ENCODE results near the gene MPST.
"Not testable (repeated sequence)": the region's sequence is repeated elsewhere in the genome, so short reads cannot be mapped to it uniquely, and the experiment has no call there.

The MPST gene

GRCh38 chr22:36989012-36989411 lies 30.5 kb upstream of the MPST start:
- peaks cover 30% of the 10 kb centered on the region for H3K27me3 Mint-ChIP-seq
- H3K36me3 Mint-ChIP-seq; ATAC-seq (ENCODE audit: low read depth); H3K4me1 Mint-ChIP-seq; H3K27ac Mint-ChIP-seq; H3K4me3 Mint-ChIP-seq; DNase-seq (ENCODE audit: low spot score in 2 of 2); H3K9me3 Mint-ChIP-seq: not testable (repeated sequence)

- no peaks in the 10 kb centered on the region for H3K4me1 Mint-ChIP-seq
- peaks cover 28% of the 10 kb centered on the region for H3K27me3 Mint-ChIP-seq
- no peaks in the 10 kb centered on the region for H3K36me3 Mint-ChIP-seq
- H3K4me3 Mint-ChIP-seq: no peak overlapping the region
- DNase-seq (ENCODE audit: low spot score in 2 of 2) (no peak), ATAC-seq (ENCODE audit: low read depth) (no peak)
- no peaks in the 10 kb centered on the region for H3K9me3 Mint-ChIP-seq
- H3K27ac Mint-ChIP-seq: no peak overlapping the region
Observed at GRCh38 chr22:36990457-36990856, 29.1 kb upstream of the MPST start.

- Mint-ChIP-seq H3K9me3 (no peaks in the 10 kb centered on the region), H3K27ac (no peak overlapping the region), H3K27me3 (peaks cover 29% of the 10 kb centered on the region), H3K4me1 (no peaks in the 10 kb centered on the region), H3K4me3 (no peak overlapping the region), H3K36me3 (no peaks in the 10 kb centered on the region)
- ATAC-seq (ENCODE audit: low read depth): no peak
- DNase-seq (ENCODE audit: low spot score in 2 of 2): no peak
Observed at GRCh38 chr22:36991206-36991605, 28.3 kb upstream of the MPST start.

GRCh38 chr22:36997746-36998145 lies 21.8 kb upstream of the MPST start:
- no peak overlapping the region for H3K27ac Mint-ChIP-seq
- no peaks in the 10 kb centered on the region for H3K4me1 Mint-ChIP-seq
- H3K27me3 Mint-ChIP-seq: peaks cover 10% of the 10 kb centered on the region
- H3K4me3 Mint-ChIP-seq: no peak overlapping the region
- no peak for DNase-seq (ENCODE audit: low spot score in 2 of 2)
- no peak for ATAC-seq (ENCODE audit: low read depth)
- no peaks in the 10 kb centered on the region for H3K36me3 Mint-ChIP-seq
- no peaks in the 10 kb centered on the region for H3K9me3 Mint-ChIP-seq

GRCh38 chr22:36998620-36999351 lies 20.8 kb upstream of the MPST start:
- H3K4me3 Mint-ChIP-seq: no peak overlapping the region

GRCh38 chr22:36999463-36999862 lies 20.1 kb upstream of the MPST start:
- no peak for DNase-seq (ENCODE audit: low spot score in 2 of 2)
- Mint-ChIP-seq H3K4me1 (no peaks in the 10 kb centered on the region), H3K4me3 (no peak overlapping the region), H3K27me3 (peaks cover 15% of the 10 kb centered on the region), H3K9me3 (no peaks in the 10 kb centered on the region), H3K27ac (no peak overlapping the region), H3K36me3 (no peaks in the 10 kb centered on the region)
- ATAC-seq (ENCODE audit: low read depth): no peak

More at GRCh38 chr22:36998620-36999351, 20.8 kb upstream of the MPST start:
- Mint-ChIP-seq H3K9me3 (no peaks in the 10 kb centered on the region), H3K27ac (no peak overlapping the region), H3K4me1 (no peaks in the 10 kb centered on the region), H3K36me3 (no peaks in the 10 kb centered on the region), H3K27me3 (peaks cover 15% of the 10 kb centered on the region)
- ATAC-seq (ENCODE audit: low read depth) (no peak), DNase-seq (ENCODE audit: low spot score in 2 of 2) (no peak)

GRCh38 chr22:37000676-37001534 lies 18.6 kb upstream of the MPST start:
- DNase-seq (ENCODE audit: low spot score in 2 of 2): no peak
- no peaks in the 10 kb centered on the region for H3K4me1 Mint-ChIP-seq
- no peak for ATAC-seq (ENCODE audit: low read depth)
- no peak overlapping the region for H3K27ac Mint-ChIP-seq
- H3K4me3 Mint-ChIP-seq: no peak overlapping the region
- no peaks in the 10 kb centered on the region for H3K36me3 Mint-ChIP-seq
- no peaks in the 10 kb centered on the region for H3K9me3 Mint-ChIP-seq
- H3K27me3 Mint-ChIP-seq: peaks cover 10% of the 10 kb centered on the region

- DNase-seq (ENCODE audit: low spot score in 2 of 2) (no peak), ATAC-seq (ENCODE audit: low read depth) (no peak)
- Mint-ChIP-seq H3K4me3 (no peak overlapping the region), H3K27ac (no peak overlapping the region), H3K27me3 (peaks cover 16% of the 10 kb centered on the region), H3K9me3 (no peaks in the 10 kb centered on the region), H3K4me1 (no peaks in the 10 kb centered on the region), H3K36me3 (no peaks in the 10 kb centered on the region)
Observed at GRCh38 chr22:37001826-37002225, 17.7 kb upstream of the MPST start.

GRCh38 chr22:37002633-37003032 lies 16.9 kb upstream of the MPST start:
- H3K27ac Mint-ChIP-seq: no peak overlapping the region
- peaks cover 18% of the 10 kb centered on the region for H3K27me3 Mint-ChIP-seq
- ATAC-seq (ENCODE audit: low read depth): no peak
- no peak overlapping the region for H3K4me3 Mint-ChIP-seq
- H3K36me3 Mint-ChIP-seq: no peaks in the 10 kb centered on the region
- no peak for DNase-seq (ENCODE audit: low spot score in 2 of 2)
- no peaks in the 10 kb centered on the region for H3K9me3 Mint-ChIP-seq
- no peaks in the 10 kb centered on the region for H3K4me1 Mint-ChIP-seq

- no peaks in the 10 kb centered on the region for H3K9me3 Mint-ChIP-seq
- ATAC-seq (ENCODE audit: low read depth) (no peak), DNase-seq (ENCODE audit: low spot score in 2 of 2) (no peak)
- no peaks in the 10 kb centered on the region for H3K4me1 Mint-ChIP-seq
- H3K27ac Mint-ChIP-seq: no peak overlapping the region
- H3K27me3 Mint-ChIP-seq: peaks cover 23% of the 10 kb centered on the region
- H3K4me3 Mint-ChIP-seq: no peak overlapping the region
- H3K36me3 Mint-ChIP-seq: no peaks in the 10 kb centered on the region
Observed at GRCh38 chr22:37007651-37008050, 11.9 kb upstream of the MPST start.

GRCh38 chr22:37008365-37008764 lies 11.2 kb upstream of the MPST start:
- Mint-ChIP-seq H3K27ac (no peak overlapping the region), H3K36me3 (no peaks in the 10 kb centered on the region), H3K27me3 (peaks cover 19% of the 10 kb centered on the region), H3K4me1 (no peaks in the 10 kb centered on the region), H3K4me3 (no peak overlapping the region), H3K9me3 (no peaks in the 10 kb centered on the region)
- ATAC-seq (ENCODE audit: low read depth) (no peak), DNase-seq (ENCODE audit: low spot score in 2 of 2) (no peak)

- Mint-ChIP-seq H3K27me3 (peaks cover 15% of the 10 kb centered on the region), H3K36me3 (no peaks in the 10 kb centered on the region), H3K4me3 (no peak overlapping the region), H3K4me1 (no peaks in the 10 kb centered on the region), H3K27ac (no peak overlapping the region), H3K9me3 (no peaks in the 10 kb centered on the region)
- ATAC-seq (ENCODE audit: low read depth) (no peak), DNase-seq (ENCODE audit: low spot score in 2 of 2) (no peak)
Observed at GRCh38 chr22:37009490-37009889, 10.1 kb upstream of the MPST start.

GRCh38 chr22:37010174-37010573 lies 9.4 kb upstream of the MPST start:
- no peak for ATAC-seq (ENCODE audit: low read depth)
- Mint-ChIP-seq H3K27ac (no peak overlapping the region), H3K4me1 (no peaks in the 10 kb centered on the region), H3K27me3 (peaks cover 15% of the 10 kb centered on the region), H3K9me3 (no peaks in the 10 kb centered on the region), H3K36me3 (no peaks in the 10 kb centered on the region), H3K4me3 (no peak overlapping the region)
- no peak for DNase-seq (ENCODE audit: low spot score in 2 of 2)

GRCh38 chr22:37010976-37011375 lies 8.6 kb upstream of the MPST start:
- no peak overlapping the region for H3K4me3 Mint-ChIP-seq
- H3K9me3 Mint-ChIP-seq: no peaks in the 10 kb centered on the region
- no peaks in the 10 kb centered on the region for H3K4me1 Mint-ChIP-seq
- DNase-seq (ENCODE audit: low spot score in 2 of 2) (no peak), ATAC-seq (ENCODE audit: low read depth) (no peak)
- peaks cover 15% of the 10 kb centered on the region for H3K27me3 Mint-ChIP-seq
- H3K27ac Mint-ChIP-seq: no peak overlapping the region
- H3K36me3 Mint-ChIP-seq: no peaks in the 10 kb centered on the region
